Progenitor cell of endocrine pancreas (in vitro differentiated cells): Measurements from ENCODE around the gene B4GALT5. TPM values are rescaled to one million over a fixed set of nuclear protein-coding genes. Genes with fewer than 3 reads are reported as not detected.

Experiments used
- DNase-seq: peaks from one replicate; pipeline ENCODE4 v3.0.0; 2021; ENCODE audit warnings: low spot score; ENCODE audit not compliant: unreplicated experiment
- H3K27ac Mint-ChIP-seq: 2 replicates; pipeline ENCODE4 v1.8.0; 2021; ENCODE audit warnings: mild to moderate bottlenecking, moderate library complexity, mixed read lengths
- H3K27me3 Mint-ChIP-seq: 2 replicates; pipeline ENCODE4 v1.8.0; 2021; ENCODE audit warnings: mixed read lengths
- H3K36me3 Mint-ChIP-seq: 2 replicates; pipeline ENCODE4 v1.8.0; 2022; ENCODE audit warnings: mixed read lengths; ENCODE audit not compliant: insufficient read depth
- H3K4me1 Mint-ChIP-seq: 2 replicates; pipeline ENCODE4 v1.8.0; 2021; ENCODE audit warnings: low read depth, mixed read lengths
- H3K4me3 Mint-ChIP-seq: 2 replicates; pipeline ENCODE4 v1.8.0; 2021; ENCODE audit warnings: low read depth, mild to moderate bottlenecking, moderate library complexity, mixed read lengths
- H3K9me3 Mint-ChIP-seq: 2 replicates; pipeline ENCODE4 v1.8.0; 2021; ENCODE audit warnings: low read depth, mixed read lengths
- CTCF ChIP-seq: fragments of 200-600 bp; sonication (generic); IDR thresholded peaks from one replicate; pipeline ENCODE4 v1.5.0; 2021; ENCODE audit warnings: antibody characterized with exemption, mild to moderate bottlenecking; ENCODE audit not compliant: unreplicated experiment
- total RNA-seq: library from RNA; stranded (reverse); gene quantifications from 2 replicates; pipeline ENCODE4 v1.2.1, GENCODE V29; 2021

Gene B4GALT5
- total RNA-seq, 1 donor from 2014 or later = 58.6 TPM

- Mint-ChIP-seq H3K27me3 (peaks cover 15% of the 10 kb centered on the region), H3K27ac (no peak overlapping the region), H3K9me3 (no peaks in the 10 kb centered on the region), H3K4me3 (no peak overlapping the region), H3K4me1 (peaks cover 13% of the 10 kb centered on the region), H3K36me3 (no peaks in the 10 kb centered on the region)
- TF ChIP-seq CTCF = no peak
- DNase-seq = no peak
These were observed 122.3 kb downstream of the B4GALT5 start for GRCh38 chr20:49591217-49591865.

GRCh38 chr20:49590163-49591017 lies 123.3 kb downstream of the B4GALT5 start:
- Mint-ChIP-seq H3K27ac (no peak overlapping the region), H3K4me1 (peaks cover 14% of the 10 kb centered on the region), H3K36me3 (no peaks in the 10 kb centered on the region), H3K27me3 (peaks cover 15% of the 10 kb centered on the region), H3K9me3 (no peaks in the 10 kb centered on the region), H3K4me3 (no peak overlapping the region)
- TF ChIP-seq CTCF = no peak
- DNase-seq = no peak

- peak overlapping the region; percentile 11 for H3K27ac Mint-ChIP-seq
- H3K4me3 Mint-ChIP-seq = no peak overlapping the region
- no peaks in the 10 kb centered on the region for H3K36me3 Mint-ChIP-seq
- no peaks in the 10 kb centered on the region for H3K9me3 Mint-ChIP-seq
- TF ChIP-seq CTCF = no peak
- H3K27me3 Mint-ChIP-seq = peaks cover 15% of the 10 kb centered on the region
- H3K4me1 Mint-ChIP-seq = peaks cover 17% of the 10 kb centered on the region
- DNase-seq = no peak
These were observed 123.9 kb downstream of the B4GALT5 start for GRCh38 chr20:49589747-49590146.

- H3K36me3 Mint-ChIP-seq = peaks cover 2% of the 10 kb centered on the region
- no peak overlapping the region for H3K4me3 Mint-ChIP-seq
- H3K27me3 Mint-ChIP-seq = peaks cover 13% of the 10 kb centered on the region
- no peak overlapping the region for H3K27ac Mint-ChIP-seq
- H3K4me1 Mint-ChIP-seq = peaks cover 24% of the 10 kb centered on the region
- DNase-seq = no peak
- no peak for TF ChIP-seq CTCF
- H3K9me3 Mint-ChIP-seq = peaks cover 6% of the 10 kb centered on the region
These were observed 126.5 kb downstream of the B4GALT5 start for GRCh38 chr20:49587111-49587570.

GRCh38 chr20:49585585-49586245 lies 128.0 kb downstream of the B4GALT5 start:
- no peak for TF ChIP-seq CTCF
- DNase-seq = no peak
- Mint-ChIP-seq H3K9me3 (peaks cover 6% of the 10 kb centered on the region), H3K27me3 (peaks cover 11% of the 10 kb centered on the region), H3K36me3 (peaks cover 2% of the 10 kb centered on the region), H3K4me3 (no peak overlapping the region), H3K27ac (peak overlapping the region; percentile 51), H3K4me1 (peaks cover 30% of the 10 kb centered on the region)
